ENCODE data around the gene CLCF1. TPM values are rescaled to one million over a fixed set of nuclear protein-coding genes. Genes with fewer than 3 reads are reported as not detected.

Gene CLCF1
- total and polyA plus RNA-seq, 2 of the 13 experiments (the other 11 are each of a cell fraction or from before 2014, with no cell fraction given) = 0.49 to 0.78 TPM

DNA sequence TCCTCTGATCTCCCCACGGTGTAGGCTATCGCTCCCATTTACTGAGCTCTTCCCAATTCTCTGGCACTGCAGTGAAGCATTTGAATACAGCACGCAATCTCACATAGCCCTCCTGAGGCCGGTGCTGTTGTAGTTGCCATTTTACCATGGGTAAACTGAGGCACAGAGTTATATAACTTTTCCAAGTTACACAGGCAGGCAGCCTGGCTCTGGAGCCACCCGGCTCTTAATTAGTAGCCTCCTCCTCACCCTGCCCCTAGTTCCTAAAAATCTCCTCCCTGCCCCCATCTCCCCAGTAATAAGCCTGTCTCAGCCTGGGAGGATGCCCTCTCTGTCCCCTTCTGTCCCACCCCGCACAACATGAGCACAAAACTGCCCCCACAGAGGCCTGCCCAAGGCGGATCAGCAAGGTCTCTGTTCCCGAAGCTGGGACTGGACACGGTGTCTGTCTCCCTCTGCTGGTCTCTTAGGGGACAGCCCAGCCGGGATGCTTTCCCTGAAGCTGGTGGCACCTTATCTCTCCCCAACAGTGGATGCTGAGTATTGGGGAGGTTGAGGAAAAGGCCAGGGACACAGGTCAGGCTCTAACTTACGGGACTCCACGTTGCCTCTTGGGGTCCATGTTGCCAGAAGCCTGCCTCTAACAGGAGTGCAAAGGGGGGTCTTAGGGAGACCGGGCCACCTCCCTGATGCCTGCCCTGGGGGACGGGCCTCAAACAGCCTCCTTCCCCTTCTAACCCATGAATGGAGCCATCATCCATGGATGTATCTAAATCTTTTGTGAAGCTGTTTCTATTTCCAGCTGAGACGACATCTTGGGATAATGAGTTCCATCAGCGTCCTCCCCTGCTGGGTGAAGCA lies 9.1 kb upstream of the CLCF1 start (continued):
- TF ChIP-seq DNMT3B (CRISPR knock-in tag; conservative IDR thresholded peaks at IDR 0.05) (no peak), POGK (CRISPR knock-in tag; conservative IDR thresholded peaks at IDR 0.05) (no peak), NR2F6 (IDR thresholded peaks at IDR 0.05) (no peak), NR2F6 (CRISPR knock-in tag; IDR thresholded peaks at IDR 0.05) (no peak), ZNF816 (CRISPR knock-in tag; IDR thresholded peaks at IDR 0.05; ENCODE audit: borderline replicate concordance) (no peak), MIER2 (CRISPR knock-in tag; IDR thresholded peaks at IDR 0.05) (no peak), MAFF (IDR thresholded peaks at IDR 0.05; ENCODE audit: low read depth, low read length) (no peak), TBL1XR1 (IDR thresholded peaks at IDR 0.05; ENCODE audit: borderline replicate concordance, low read length, partially characterized antibody) (no peak), ZNF350 (CRISPR knock-in tag; IDR thresholded peaks at IDR 0.05; ENCODE audit: borderline replicate concordance, low read depth) (no peak), GATAD2A (CRISPR knock-in tag; IDR thresholded peaks at IDR 0.05) (peak; percentile 51; the same call in 1 of the 2 replicates), EED (CRISPR knock-in tag; IDR thresholded peaks at IDR 0.05) (0 out of 2 replicates have a peak, but pooled peaks have one; percentile 26), ZNF296 (CRISPR knock-in tag; conservative IDR thresholded peaks at IDR 0.05) (no peak), ZNF784 (CRISPR knock-in tag; IDR thresholded peaks at IDR 0.05; ENCODE audit: borderline replicate concordance) (no peak), ZNF598 (CRISPR knock-in tag; IDR thresholded peaks at IDR 0.05; ENCODE audit: borderline replicate concordance) (no peak), ATF7-NPFF (CRISPR knock-in tag; IDR thresholded peaks at IDR 0.05; ENCODE audit: low read depth) (no peak), ZNF12 (CRISPR knock-in tag; IDR thresholded peaks at IDR 0.05) (no peak), ETV6 (CRISPR knock-in tag; conservative IDR thresholded peaks at IDR 0.05) (no peak), POLR2AphosphoS5 (IDR thresholded peaks at IDR 0.05; ENCODE audit: low read depth, low read length) (no peak), RBFOX2 (IDR thresholded peaks at IDR 0.05; ENCODE audit: low read depth, low read length) (no peak), HOXA9 (CRISPR knock-in tag; IDR thresholded peaks at IDR 0.05; ENCODE audit: borderline replicate concordance) (no peak), SNAI1 (CRISPR knock-in tag; IDR thresholded peaks at IDR 0.05; ENCODE audit: borderline replicate concordance) (no peak), MTF2 (CRISPR knock-in tag; IDR thresholded peaks at IDR 0.05; ENCODE audit: borderline replicate concordance) (no peak)
- TF ChIP-seq, protein P1, sequence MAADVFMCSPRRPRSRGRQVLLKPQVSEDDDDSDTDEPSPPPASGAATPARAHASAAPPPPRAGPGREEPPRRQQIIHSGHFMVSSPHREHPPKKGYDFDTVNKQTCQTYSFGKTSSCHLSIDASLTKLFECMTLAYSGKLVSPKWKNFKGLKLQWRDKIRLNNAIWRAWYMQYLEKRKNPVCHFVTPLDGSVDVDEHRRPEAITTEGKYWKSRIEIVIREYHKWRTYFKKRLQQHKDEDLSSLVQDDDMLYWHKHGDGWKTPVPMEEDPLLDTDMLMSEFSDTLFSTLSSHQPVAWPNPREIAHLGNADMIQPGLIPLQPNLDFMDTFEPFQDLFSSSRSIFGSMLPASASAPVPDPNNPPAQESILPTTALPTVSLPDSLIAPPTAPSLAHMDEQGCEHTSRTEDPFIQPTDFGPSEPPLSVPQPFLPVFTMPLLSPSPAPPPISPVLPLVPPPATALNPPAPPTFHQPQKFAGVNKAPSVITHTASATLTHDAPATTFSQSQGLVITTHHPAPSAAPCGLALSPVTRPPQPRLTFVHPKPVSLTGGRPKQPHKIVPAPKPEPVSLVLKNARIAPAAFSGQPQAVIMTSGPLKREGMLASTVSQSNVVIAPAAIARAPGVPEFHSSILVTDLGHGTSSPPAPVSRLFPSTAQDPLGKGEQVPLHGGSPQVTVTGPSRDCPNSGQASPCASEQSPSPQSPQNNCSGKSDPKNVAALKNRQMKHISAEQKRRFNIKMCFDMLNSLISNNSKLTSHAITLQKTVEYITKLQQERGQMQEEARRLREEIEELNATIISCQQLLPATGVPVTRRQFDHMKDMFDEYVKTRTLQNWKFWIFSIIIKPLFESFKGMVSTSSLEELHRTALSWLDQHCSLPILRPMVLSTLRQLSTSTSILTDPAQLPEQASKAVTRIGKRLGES (CRISPR knock-in tag; IDR thresholded peaks at IDR 0.05; ENCODE audit: borderline replicate concordance) = no peak
- TF ChIP-seq, protein P2, sequence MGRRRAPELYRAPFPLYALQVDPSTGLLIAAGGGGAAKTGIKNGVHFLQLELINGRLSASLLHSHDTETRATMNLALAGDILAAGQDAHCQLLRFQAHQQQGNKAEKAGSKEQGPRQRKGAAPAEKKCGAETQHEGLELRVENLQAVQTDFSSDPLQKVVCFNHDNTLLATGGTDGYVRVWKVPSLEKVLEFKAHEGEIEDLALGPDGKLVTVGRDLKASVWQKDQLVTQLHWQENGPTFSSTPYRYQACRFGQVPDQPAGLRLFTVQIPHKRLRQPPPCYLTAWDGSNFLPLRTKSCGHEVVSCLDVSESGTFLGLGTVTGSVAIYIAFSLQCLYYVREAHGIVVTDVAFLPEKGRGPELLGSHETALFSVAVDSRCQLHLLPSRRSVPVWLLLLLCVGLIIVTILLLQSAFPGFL (CRISPR knock-in tag; IDR thresholded peaks at IDR 0.05) = no peak

All from HepG2 (cell line).